Natural killer cell (primary cell): ENCODE data around the gene TMEM145. TPM values are rescaled to one million over a fixed set of nuclear protein-coding genes. Genes with fewer than 3 reads are reported as not detected.

Source experiments
- ATAC-seq, 3 donors: fragments of 150-1000 bp in 2 of 3; fragments of 200-7000 bp in 1 of 3; cut with Tn5 transposase; 1 replicate in 1 of 3; 2 replicates in 2 of 3; pipeline ENCODE4 v1.10.0; 2021; ENCODE audit warnings: mild to moderate bottlenecking in 2 of 3, moderate library complexity in 2 of 3
- DNase-seq, 2 donors: peaks; one replicate each; pipeline versions ENCODE4 v3.0.0 to v3.0.0-alpha.2; 2013 to 2021; ENCODE audit warnings: mixed read lengths in 1 of 2
- H3K27ac ChIP-seq: one replicate; pipeline ENCODE4 v1.5.1; 2013; ENCODE audit warnings: mild to moderate bottlenecking, low read length
- H3K27me3 ChIP-seq: one replicate; pipeline ENCODE4 v1.6.1; 2013; ENCODE audit warnings: low read length; ENCODE audit not compliant: control insufficient read depth, insufficient read depth
- H3K36me3 ChIP-seq: one replicate; pipeline ENCODE4 v1.6.1; 2013; ENCODE audit warnings: low read length; ENCODE audit not compliant: control insufficient read depth, insufficient read depth
- H3K4me1 ChIP-seq: one replicate; pipeline ENCODE4 v1.6.1; 2013; ENCODE audit warnings: low read length; ENCODE audit not compliant: control insufficient read depth, insufficient read depth
- H3K4me3 ChIP-seq: one replicate; pipeline ENCODE4 v1.5.1; 2013; ENCODE audit warnings: low read length
- H3K9me3 ChIP-seq: one replicate; pipeline ENCODE4 v1.6.1; 2013; ENCODE audit warnings: low read length; ENCODE audit not compliant: control insufficient read depth, insufficient read depth
- H3K27ac Mint-ChIP-seq, 2 donors: one replicate each; pipeline ENCODE4 v1.8.0; 2022; ENCODE audit warnings: mild to moderate bottlenecking in 2 of 2, mixed read lengths in 2 of 2, moderate library complexity in 1 of 2
- H3K27me3 Mint-ChIP-seq, 2 donors: one replicate each; pipeline ENCODE4 v1.8.0; 2022; ENCODE audit warnings: low read depth in 2 of 2, mixed read lengths in 2 of 2
- H3K36me3 Mint-ChIP-seq: one replicate; pipeline ENCODE4 v1.8.0; 2022; ENCODE audit warnings: mixed read lengths
- H3K4me1 Mint-ChIP-seq, 2 donors: one replicate each; pipeline ENCODE4 v1.8.0; 2022; ENCODE audit warnings: mixed read lengths in 2 of 2
- H3K4me3 Mint-ChIP-seq: one replicate; pipeline ENCODE4 v1.8.0; 2022; ENCODE audit warnings: mild to moderate bottlenecking, moderate library complexity, mixed read lengths
- H3K9me3 Mint-ChIP-seq, 2 donors: one replicate each; pipeline ENCODE4 v1.8.0; 2022; ENCODE audit warnings: mixed read lengths in 2 of 2
- WGBS: methylation state at CpG from one replicate; pipeline ENCODE4 v1.1.7; 2013; ENCODE audit warnings: missing lambda C conversion rate; ENCODE audit not compliant: insufficient coverage; 5-methylcytosine and 5-hydroxymethylcytosine counted together
- intact Hi-C: fragments of 100-400 bp; cut with micrococcal nuclease; formaldehyde crosslinking; loops from one replicate; pipeline ENCODE4 v1.14.2; 2022
- total RNA-seq, 4 donors: library from RNA; stranded (reverse); fragments of 120-200 nt in 1 of 4; gene quantifications; one replicate each; pipeline versions ENCODE4 v1.2.3 to v1.2.4, GENCODE V29; 2013 to 2022
- TF ChIP-seq, protein P1 (sequence below): fragments of 200-600 bp; IDR thresholded peaks from one replicate; pipeline ENCODE4 v1.8.0; 2022; ENCODE audit warnings: antibody characterized with exemption

The TMEM145 gene
- total RNA-seq, 3 donors from 2014 or later (not counting 1 experiment from before 2014, with no cell fraction given): not detected

DNA sequence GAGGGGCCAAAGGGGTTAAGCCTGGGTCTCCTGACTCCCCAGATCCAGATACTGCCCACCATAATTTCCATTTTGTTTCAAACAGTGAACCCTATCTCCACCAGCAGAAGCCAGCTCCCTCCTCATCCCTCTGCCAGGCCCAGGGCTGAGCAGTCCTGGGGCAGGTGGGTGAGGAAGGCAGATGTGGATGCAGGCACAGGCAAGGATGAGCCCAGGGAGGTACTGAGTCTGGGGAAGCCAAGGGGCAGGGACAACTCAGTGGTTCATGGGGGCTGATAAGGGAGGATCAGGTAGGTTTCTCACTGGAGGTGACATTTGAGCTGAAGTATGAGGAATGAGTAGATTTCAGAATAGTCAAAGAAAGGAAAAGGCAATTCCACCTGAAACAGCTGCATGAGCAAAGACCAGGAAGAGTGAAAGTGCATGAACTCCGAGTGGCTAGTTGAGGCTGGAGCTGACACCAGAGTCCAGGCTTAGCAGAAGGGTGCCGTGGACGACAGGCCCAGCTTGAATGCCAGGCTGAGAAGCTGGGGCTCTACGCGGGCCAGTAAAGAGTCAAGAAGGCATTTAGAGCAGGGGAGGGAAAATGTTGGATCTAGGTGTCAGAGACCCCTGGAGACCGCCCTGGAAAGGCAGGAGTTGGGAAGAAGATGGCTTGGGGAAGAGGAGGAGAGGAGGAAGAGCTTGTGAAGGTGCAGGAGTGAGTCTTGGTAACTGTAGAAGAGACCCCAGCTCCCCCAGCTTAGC lies 33.8 kb upstream of the TMEM145 start:
- Mint-ChIP-seq H3K4me3 (peak overlapping the region; percentile 89), H3K27me3 (no peaks in the 10 kb centered on the region), H3K4me1 (peaks cover 34 to 37% of the 10 kb centered on the region in 2 donors), H3K36me3 (no peaks in the 10 kb centered on the region), H3K9me3 (no peaks in the 10 kb centered on the region), H3K27ac (no peak overlapping the region)
- Histone ChIP-seq H3K27me3 (no peaks in the 10 kb centered on the region), H3K4me3 (peak overlapping the region; percentile 91), H3K27ac (peak overlapping the region; percentile 99), H3K4me1 (peaks cover 66% of the 10 kb centered on the region), H3K36me3 (peaks cover 8% of the 10 kb centered on the region), H3K9me3 (no peaks in the 10 kb centered on the region)
- intact Hi-C loops: no loop called here
- TF ChIP-seq, protein P1, sequence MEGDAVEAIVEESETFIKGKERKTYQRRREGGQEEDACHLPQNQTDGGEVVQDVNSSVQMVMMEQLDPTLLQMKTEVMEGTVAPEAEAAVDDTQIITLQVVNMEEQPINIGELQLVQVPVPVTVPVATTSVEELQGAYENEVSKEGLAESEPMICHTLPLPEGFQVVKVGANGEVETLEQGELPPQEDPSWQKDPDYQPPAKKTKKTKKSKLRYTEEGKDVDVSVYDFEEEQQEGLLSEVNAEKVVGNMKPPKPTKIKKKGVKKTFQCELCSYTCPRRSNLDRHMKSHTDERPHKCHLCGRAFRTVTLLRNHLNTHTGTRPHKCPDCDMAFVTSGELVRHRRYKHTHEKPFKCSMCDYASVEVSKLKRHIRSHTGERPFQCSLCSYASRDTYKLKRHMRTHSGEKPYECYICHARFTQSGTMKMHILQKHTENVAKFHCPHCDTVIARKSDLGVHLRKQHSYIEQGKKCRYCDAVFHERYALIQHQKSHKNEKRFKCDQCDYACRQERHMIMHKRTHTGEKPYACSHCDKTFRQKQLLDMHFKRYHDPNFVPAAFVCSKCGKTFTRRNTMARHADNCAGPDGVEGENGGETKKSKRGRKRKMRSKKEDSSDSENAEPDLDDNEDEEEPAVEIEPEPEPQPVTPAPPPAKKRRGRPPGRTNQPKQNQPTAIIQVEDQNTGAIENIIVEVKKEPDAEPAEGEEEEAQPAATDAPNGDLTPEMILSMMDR: no peak
- DNase-seq (no peak), ATAC-seq (no peak)
- WGBS: 20% methylated on average over 6 of the region's 6 CpGs

- no peaks in the 10 kb centered on the region for H3K9me3 ChIP-seq
- H3K27me3 Mint-ChIP-seq: no peaks in the 10 kb centered on the region
- peaks cover 72% of the 10 kb centered on the region for H3K4me1 ChIP-seq
- peak overlapping the region; percentile 91 for H3K4me3 ChIP-seq
- ATAC-seq: peak; percentile 20 to 41 (median 33)
- under 1% methylated on average over 89 of the region's 89 CpGs for WGBS
- no peaks in the 10 kb centered on the region for H3K36me3 Mint-ChIP-seq
- DNase-seq: peak; percentile 85 to 89
- intact Hi-C loops: loop anchor here (2.0 to 5.0 kb wide), 2 partner anchors 63 to 78 kb away; partner anchors contain the start of gene DEDD2
- TF ChIP-seq, protein P1: peak; percentile 98
- no peaks in the 10 kb centered on the region for H3K27me3 ChIP-seq
- H3K9me3 Mint-ChIP-seq: no peaks in the 10 kb centered on the region
- no peak overlapping the region for H3K27ac Mint-ChIP-seq
- peak overlapping the region; percentile 89 for H3K4me3 Mint-ChIP-seq
- H3K36me3 ChIP-seq: peaks cover 2% of the 10 kb centered on the region
- H3K4me1 Mint-ChIP-seq: peaks cover 34 to 38% of the 10 kb centered on the region in 2 donors
- peak overlapping the region; percentile 99 for H3K27ac ChIP-seq
Measured at GRCh38 chr19:42279902-42280814, 33.0 kb upstream of the TMEM145 start.

DNA sequence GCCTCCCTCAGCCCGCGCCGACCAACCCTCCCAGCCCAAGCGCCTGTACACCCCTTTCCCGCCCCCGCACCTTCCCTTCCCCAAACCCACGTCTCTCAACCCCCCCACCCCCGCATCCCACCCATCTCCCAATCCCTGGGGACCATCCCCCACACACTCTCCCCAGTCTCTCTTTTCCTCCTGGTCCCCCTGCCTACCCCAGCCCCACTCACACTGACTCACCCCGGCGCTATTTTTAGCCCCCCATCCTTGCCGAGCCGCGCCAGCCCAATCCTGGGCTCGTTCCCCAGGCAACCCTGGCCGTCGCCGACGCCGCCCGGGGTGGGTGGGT lies 32.3 kb upstream of the TMEM145 start:
- ATAC-seq: no peak
- Mint-ChIP-seq H3K4me1 (peaks cover 35 to 39% of the 10 kb centered on the region in 2 donors), H3K9me3 (no peaks in the 10 kb centered on the region), H3K27me3 (no peaks in the 10 kb centered on the region), H3K36me3 (no peaks in the 10 kb centered on the region), H3K4me3 (peak overlapping the region; percentile 70), H3K27ac (no peak overlapping the region)
- TF ChIP-seq, protein P1: no peak
- Histone ChIP-seq H3K9me3 (no peaks in the 10 kb centered on the region), H3K27me3 (no peaks in the 10 kb centered on the region), H3K27ac (peak overlapping the region; percentile 99), H3K4me3 (peak overlapping the region; percentile 91), H3K36me3 (peaks cover 2% of the 10 kb centered on the region), H3K4me1 (peaks cover 75% of the 10 kb centered on the region)
- no peak for DNase-seq
- intact Hi-C loops: loop anchor here (2.0 to 5.0 kb wide), 2 partner anchors 64 to 78 kb away; partner anchors contain the start of gene DEDD2
- under 1% methylated on average over 20 of the region's 20 CpGs for WGBS
